GM13976 (cell line): ENCODE measurements around the gene GID8.

Experiments
- DNase-seq: peaks from one replicate; pipeline ENCODE4 v3.0.0; 2012; ENCODE audit warnings: low spot score
- CTCF ChIP-seq: IDR thresholded peaks from 2 replicates; pipeline ENCODE4 v1.5.1; 2012; ENCODE audit warnings: borderline replicate concordance, mild to moderate bottlenecking; ENCODE audit not compliant: insufficient read depth; ENCODE audit errors: extremely low read depth, missing control alignments, control extremely low read depth
- in situ Hi-C: fragments of 300-500 bp; cut with MboI; formaldehyde crosslinking; loops from one replicate; pipeline ENCODE4 v1.12.0; 2022; ENCODE audit warnings: low sequenced_read_pairs, mixed read lengths, inconsistent platforms; ENCODE audit not compliant: unreplicated experiment

Gene GID8

GRCh38 chr20:62949153-62949821, 11.3 kb downstream of the GID8 start:
- TF ChIP-seq CTCF, result no peak
- in situ Hi-C loops, result no loop called here
- DNase-seq, result no peak

- no peak for TF ChIP-seq CTCF
- DNase-seq, result no peak
- in situ Hi-C loops, result no loop called here
Observed at GRCh38 chr20:62949962-62950361, 12.0 kb downstream of the GID8 start.

- TF ChIP-seq CTCF, result no peak
Observed at GRCh38 chr20:62950741-62951140, 12.8 kb downstream of the GID8 start.

GRCh38 chr20:62951143-62951895, 13.4 kb downstream of the GID8 start:
- in situ Hi-C loops, result no loop called here
- DNase-seq, result no peak

More at GRCh38 chr20:62950741-62951140, 12.8 kb downstream of the GID8 start:
- DNase-seq, result no peak
- in situ Hi-C loops, result no loop called here

GRCh38 chr20:62951896-62952372, 14.0 kb downstream of the GID8 start:
- no peak for TF ChIP-seq CTCF
- in situ Hi-C loops, result no loop called here
- no peak for DNase-seq

More at GRCh38 chr20:62951143-62951895, 13.4 kb downstream of the GID8 start:
- no peak for TF ChIP-seq CTCF

GRCh38 chr20:62952373-62952967, 14.5 kb downstream of the GID8 start, which contains the start of gene SLC17A9:
SLC17A9 (plus strand) TSS chr20:62952709; CDS start chr20:62952831, 122 bp downstream.
- TF ChIP-seq CTCF, result no peak
- DNase-seq, result peak; percentile 93
- in situ Hi-C loops, result no loop called here
